ENCODE measurements around the gene TSR3. TPM values are rescaled to one million over a fixed set of nuclear protein-coding genes. Genes with fewer than 3 reads are reported as not detected.

Gene TSR3
- total and polyA plus RNA-seq, 2 of the 13 experiments (the other 11 are each of a cell fraction or from before 2014, with no cell fraction given): 24.2 to 51.0 TPM

DNA sequence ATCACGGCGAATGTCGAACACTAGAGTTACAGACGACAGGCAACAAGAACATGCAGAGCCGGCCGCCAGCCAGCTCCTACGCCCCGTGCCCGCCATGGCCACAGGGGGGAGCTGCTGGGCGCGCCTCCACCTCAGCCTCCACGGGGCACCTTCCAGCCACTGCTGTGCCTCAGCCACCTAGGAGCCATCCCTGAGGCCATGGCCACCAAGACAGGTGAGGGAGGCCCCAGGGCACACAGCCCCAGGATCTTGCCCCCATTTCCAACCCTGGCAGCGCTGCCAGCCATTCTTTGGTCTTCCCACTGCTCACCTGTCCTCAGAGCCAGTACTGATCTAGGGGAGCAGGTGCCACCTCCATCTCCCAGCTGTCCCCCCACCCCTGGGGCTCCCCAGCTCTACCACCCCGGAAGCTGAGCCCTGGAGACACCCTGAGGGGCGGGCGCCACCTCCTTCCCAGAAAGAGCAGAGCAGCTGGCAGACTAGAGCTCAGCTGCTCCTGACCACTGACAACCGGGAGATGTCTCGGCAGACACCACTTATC is 11.9 kb upstream of the TSR3 start (continued):
- TF ChIP-seq, protein P1, sequence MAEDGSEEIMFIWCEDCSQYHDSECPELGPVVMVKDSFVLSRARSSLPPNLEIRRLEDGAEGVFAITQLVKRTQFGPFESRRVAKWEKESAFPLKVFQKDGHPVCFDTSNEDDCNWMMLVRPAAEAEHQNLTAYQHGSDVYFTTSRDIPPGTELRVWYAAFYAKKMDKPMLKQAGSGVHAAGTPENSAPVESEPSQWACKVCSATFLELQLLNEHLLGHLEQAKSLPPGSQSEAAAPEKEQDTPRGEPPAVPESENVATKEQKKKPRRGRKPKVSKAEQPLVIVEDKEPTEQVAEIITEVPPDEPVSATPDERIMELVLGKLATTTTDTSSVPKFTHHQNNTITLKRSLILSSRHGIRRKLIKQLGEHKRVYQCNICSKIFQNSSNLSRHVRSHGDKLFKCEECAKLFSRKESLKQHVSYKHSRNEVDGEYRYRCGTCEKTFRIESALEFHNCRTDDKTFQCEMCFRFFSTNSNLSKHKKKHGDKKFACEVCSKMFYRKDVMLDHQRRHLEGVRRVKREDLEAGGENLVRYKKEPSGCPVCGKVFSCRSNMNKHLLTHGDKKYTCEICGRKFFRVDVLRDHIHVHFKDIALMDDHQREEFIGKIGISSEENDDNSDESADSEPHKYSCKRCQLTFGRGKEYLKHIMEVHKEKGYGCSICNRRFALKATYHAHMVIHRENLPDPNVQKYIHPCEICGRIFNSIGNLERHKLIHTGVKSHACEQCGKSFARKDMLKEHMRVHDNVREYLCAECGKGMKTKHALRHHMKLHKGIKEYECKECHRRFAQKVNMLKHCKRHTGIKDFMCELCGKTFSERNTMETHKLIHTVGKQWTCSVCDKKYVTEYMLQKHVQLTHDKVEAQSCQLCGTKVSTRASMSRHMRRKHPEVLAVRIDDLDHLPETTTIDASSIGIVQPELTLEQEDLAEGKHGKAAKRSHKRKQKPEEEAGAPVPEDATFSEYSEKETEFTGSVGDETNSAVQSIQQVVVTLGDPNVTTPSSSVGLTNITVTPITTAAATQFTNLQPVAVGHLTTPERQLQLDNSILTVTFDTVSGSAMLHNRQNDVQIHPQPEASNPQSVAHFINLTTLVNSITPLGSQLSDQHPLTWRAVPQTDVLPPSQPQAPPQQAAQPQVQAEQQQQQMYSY (CRISPR knock-in tag; IDR thresholded peaks at IDR 0.05): no peak
- TF ChIP-seq SYNCRIP (IDR thresholded peaks at IDR 0.05; ENCODE audit: insufficient read depth, low read depth, low read length) (no peak), NR2F6 (IDR thresholded peaks at IDR 0.05) (no peak), NR2F6 (CRISPR knock-in tag; IDR thresholded peaks at IDR 0.05) (no peak; the same call in 1 of the 2 replicates), AKAP8 (CRISPR knock-in tag; IDR thresholded peaks at IDR 0.05) (0 out of 2 replicates have a peak, but pooled peaks have one; percentile 40), ZNF549 (CRISPR knock-in tag; IDR thresholded peaks at IDR 0.05) (no peak), HHEX (CRISPR knock-in tag; IDR thresholded peaks at IDR 0.05) (no peak), ZNF564 (CRISPR knock-in tag; IDR thresholded peaks at IDR 0.05) (no peak), POLR2A (IDR thresholded peaks at IDR 0.05; ENCODE audit: insufficient read depth in 1 of 2, low read depth in 2 of 2, low read length in 2 of 2) (no peak), U2AF2 (IDR thresholded peaks at IDR 0.05; ENCODE audit: low read depth, low read length) (no peak), ZMYM2 (CRISPR knock-in tag; IDR thresholded peaks at IDR 0.05) (no peak), SP4 (CRISPR knock-in tag; IDR thresholded peaks at IDR 0.05) (no peak), NR2F2 (IDR thresholded peaks at IDR 0.05; ENCODE audit: borderline replicate concordance, low read depth) (no peak), JUNB (CRISPR knock-in tag; IDR thresholded peaks at IDR 0.05; ENCODE audit: borderline replicate concordance) (no peak), KLF16 (CRISPR knock-in tag; IDR thresholded peaks at IDR 0.05) (no peak), ZNF230 (CRISPR knock-in tag; IDR thresholded peaks at IDR 0.05) (no peak)
- TF ChIP-seq, protein P2, sequence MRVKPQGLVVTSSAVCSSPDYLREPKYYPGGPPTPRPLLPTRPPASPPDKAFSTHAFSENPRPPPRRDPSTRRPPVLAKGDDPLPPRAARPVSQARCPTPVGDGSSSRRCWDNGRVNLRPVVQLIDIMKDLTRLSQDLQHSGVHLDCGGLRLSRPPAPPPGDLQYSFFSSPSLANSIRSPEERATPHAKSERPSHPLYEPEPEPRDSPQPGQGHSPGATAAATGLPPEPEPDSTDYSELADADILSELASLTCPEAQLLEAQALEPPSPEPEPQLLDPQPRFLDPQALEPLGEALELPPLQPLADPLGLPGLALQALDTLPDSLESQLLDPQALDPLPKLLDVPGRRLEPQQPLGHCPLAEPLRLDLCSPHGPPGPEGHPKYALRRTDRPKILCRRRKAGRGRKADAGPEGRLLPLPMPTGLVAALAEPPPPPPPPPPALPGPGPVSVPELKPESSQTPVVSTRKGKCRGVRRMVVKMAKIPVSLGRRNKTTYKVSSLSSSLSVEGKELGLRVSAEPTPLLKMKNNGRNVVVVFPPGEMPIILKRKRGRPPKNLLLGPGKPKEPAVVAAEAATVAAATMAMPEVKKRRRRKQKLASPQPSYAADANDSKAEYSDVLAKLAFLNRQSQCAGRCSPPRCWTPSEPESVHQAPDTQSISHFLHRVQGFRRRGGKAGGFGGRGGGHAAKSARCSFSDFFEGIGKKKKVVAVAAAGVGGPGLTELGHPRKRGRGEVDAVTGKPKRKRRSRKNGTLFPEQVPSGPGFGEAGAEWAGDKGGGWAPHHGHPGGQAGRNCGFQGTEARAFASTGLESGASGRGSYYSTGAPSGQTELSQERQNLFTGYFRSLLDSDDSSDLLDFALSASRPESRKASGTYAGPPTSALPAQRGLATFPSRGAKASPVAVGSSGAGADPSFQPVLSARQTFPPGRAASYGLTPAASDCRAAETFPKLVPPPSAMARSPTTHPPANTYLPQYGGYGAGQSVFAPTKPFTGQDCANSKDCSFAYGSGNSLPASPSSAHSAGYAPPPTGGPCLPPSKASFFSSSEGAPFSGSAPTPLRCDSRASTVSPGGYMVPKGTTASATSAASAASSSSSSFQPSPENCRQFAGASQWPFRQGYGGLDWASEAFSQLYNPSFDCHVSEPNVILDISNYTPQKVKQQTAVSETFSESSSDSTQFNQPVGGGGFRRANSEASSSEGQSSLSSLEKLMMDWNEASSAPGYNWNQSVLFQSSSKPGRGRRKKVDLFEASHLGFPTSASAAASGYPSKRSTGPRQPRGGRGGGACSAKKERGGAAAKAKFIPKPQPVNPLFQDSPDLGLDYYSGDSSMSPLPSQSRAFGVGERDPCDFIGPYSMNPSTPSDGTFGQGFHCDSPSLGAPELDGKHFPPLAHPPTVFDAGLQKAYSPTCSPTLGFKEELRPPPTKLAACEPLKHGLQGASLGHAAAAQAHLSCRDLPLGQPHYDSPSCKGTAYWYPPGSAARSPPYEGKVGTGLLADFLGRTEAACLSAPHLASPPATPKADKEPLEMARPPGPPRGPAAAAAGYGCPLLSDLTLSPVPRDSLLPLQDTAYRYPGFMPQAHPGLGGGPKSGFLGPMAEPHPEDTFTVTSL (CRISPR knock-in tag; IDR thresholded peaks at IDR 0.05; ENCODE audit: borderline replicate concordance): no peak
- TF ChIP-seq, protein P3, sequence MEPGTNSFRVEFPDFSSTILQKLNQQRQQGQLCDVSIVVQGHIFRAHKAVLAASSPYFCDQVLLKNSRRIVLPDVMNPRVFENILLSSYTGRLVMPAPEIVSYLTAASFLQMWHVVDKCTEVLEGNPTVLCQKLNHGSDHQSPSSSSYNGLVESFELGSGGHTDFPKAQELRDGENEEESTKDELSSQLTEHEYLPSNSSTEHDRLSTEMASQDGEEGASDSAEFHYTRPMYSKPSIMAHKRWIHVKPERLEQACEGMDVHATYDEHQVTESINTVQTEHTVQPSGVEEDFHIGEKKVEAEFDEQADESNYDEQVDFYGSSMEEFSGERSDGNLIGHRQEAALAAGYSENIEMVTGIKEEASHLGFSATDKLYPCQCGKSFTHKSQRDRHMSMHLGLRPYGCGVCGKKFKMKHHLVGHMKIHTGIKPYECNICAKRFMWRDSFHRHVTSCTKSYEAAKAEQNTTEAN (CRISPR knock-in tag; conservative IDR thresholded peaks at IDR 0.05): no peak
- TF ChIP-seq, protein P4, sequence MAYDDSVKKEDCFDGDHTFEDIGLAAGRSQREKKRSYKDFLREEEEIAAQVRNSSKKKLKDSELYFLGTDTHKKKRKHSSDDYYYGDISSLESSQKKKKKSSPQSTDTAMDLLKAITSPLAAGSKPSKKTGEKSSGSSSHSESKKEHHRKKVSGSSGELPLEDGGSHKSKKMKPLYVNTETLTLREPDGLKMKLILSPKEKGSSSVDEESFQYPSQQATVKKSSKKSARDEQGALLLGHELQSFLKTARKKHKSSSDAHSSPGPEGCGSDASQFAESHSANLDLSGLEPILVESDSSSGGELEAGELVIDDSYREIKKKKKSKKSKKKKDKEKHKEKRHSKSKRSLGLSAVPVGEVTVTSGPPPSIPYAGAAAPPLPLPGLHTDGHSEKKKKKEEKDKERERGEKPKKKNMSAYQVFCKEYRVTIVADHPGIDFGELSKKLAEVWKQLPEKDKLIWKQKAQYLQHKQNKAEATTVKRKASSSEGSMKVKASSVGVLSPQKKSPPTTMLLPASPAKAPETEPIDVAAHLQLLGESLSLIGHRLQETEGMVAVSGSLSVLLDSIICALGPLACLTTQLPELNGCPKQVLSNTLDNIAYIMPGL (CRISPR knock-in tag; IDR thresholded peaks at IDR 0.05; ENCODE audit: borderline replicate concordance in 1 of 2, low read depth in 1 of 2): 0 out of 4 replicates have a peak, but pooled peaks of 1 of the 2 experiments have one; percentile 22
